Measurements from ENCODE around the gene MYOG.

The MYOG gene

GRCh38 chr1:203069030-203069747 lies 16.6 kb downstream of the MYOG start:
- DNase-seq: peak; percentile 23

DNA sequence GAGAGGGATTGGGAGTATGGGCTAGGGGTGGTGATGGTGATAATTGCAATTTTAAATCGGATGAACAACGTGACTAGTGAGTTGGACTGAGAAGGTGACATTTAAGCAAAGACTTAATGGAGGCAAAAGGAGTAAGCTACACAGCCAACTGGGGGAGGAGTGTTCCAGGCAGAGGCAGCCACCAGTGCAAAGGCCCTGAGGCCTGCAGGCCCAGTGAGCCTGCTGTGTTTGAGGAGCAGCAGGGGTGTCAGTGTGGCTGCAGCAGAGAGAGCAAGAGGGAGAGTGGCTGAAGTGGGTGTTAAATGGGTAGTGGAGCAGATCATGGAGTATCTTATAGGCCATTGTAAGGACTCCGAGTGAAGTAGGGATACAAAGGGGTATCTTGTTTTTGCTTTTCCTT lies 18.8 kb downstream of the MYOG start:
- no peak for DNase-seq

- no peak for DNase-seq
Observed at GRCh38 chr1:203065986-203066385, 19.8 kb downstream of the MYOG start.

- DNase-seq: no peak
Observed at GRCh38 chr1:203065191-203065590, 20.6 kb downstream of the MYOG start.

DNA sequence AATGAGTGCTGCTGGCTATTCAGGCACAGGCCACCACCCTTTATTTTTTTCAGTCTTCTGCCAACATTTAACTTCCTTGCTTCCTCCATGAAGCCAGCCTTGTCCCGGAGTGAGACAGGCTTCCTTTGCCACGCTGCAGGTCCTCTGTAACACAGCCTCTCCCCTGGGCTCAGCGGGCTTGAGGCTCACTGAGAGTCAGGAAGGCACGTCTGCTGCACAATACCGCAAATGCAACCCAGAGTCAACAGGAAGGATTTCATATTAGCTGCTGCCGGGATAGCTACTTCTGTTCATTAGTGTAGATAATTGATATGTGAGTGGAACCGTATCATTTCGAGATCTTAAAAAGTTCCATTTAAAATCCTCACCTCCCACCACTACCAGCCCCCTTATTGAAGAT lies 22.5 kb downstream of the MYOG start:
- no peak for DNase-seq

GRCh38 chr1:203060115-203060514 lies 25.7 kb downstream of the MYOG start:
- no peak for DNase-seq

- no peak for DNase-seq
Observed at GRCh38 chr1:203059485-203059884, 26.3 kb downstream of the MYOG start.

DNA sequence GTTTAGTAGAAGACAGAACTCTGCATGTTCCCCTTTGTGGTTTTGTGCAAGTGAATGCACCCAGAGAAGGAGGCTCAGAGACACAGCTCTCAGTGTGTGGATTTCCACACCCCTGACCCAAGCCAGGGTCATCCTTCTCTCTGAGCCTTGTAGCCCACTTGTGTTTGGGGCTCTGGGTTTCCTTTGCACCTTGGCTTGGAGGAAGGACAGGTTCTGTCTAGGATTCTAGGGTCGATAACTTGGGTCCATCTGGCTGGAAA lies 27.2 kb downstream of the MYOG start:
- no peak for DNase-seq

DNA sequence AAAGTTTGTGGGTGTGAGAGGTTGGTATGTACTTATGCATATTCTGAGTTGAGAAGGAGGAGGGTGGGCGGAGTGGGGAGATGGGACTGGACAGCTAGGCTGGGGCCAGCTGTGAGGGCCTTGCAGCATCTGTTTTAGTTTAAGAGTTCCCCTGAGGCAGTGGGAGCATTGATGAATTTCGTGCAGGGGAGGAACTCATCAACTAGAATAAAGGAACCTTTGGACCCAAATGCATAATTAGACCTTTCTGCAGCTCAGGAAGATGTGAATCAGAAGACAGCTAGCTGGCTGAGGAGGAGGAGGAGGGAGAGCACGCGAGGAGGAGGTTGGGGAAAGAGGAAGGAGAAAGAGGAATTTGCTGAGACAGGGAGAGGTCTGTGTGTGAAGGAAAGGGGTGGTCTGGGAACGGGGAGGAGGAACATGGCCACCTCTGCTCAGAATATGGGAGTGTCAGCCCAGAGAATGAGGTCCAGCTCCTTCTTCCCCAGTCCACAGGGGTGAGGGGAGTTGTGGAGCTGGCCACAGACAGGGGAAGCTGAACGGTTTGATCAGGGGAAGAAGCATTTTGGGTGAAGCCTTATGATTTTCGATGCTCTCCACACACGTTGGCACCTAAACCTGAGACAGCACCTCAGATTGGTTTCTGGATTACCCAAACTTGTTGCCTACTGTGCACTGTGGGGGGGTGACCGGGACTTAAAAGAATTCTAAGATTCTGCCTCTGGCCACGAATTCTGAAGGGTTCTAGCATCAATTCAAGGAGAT lies 27.7 kb downstream of the MYOG start:
- DNase-seq: peak; percentile 30

GRCh38 chr1:203056516-203056915 lies 29.3 kb downstream of the MYOG start:
- DNase-seq: no peak

- DNase-seq: no peak
Observed at GRCh38 chr1:203056012-203056411, 29.8 kb downstream of the MYOG start.

GRCh38 chr1:203055161-203055799 lies 30.5 kb downstream of the MYOG start:
- DNase-seq: no peak

GRCh38 chr1:203054642-203055041 lies 31.2 kb downstream of the MYOG start:
- no peak for DNase-seq

DNA sequence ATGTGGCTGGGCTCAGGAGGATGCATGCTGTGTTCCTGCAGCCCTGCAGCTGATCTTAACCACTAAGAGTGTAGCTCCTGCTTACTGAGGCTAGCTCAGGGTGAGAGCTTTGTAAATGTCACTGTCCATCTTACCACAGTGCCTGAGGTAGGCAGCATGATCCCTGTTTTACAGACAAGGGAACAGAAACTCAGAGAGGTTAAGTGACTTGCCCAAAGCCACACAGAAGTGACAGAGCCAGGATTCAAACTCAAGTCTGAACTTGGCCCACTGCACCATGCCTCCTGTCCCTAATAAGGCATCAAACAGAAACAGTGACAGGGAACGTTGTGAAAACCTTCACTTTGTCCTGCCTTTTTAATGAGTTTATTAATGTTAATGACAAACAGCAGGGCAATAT lies 31.6 kb downstream of the MYOG start:
- DNase-seq: no peak

DNA sequence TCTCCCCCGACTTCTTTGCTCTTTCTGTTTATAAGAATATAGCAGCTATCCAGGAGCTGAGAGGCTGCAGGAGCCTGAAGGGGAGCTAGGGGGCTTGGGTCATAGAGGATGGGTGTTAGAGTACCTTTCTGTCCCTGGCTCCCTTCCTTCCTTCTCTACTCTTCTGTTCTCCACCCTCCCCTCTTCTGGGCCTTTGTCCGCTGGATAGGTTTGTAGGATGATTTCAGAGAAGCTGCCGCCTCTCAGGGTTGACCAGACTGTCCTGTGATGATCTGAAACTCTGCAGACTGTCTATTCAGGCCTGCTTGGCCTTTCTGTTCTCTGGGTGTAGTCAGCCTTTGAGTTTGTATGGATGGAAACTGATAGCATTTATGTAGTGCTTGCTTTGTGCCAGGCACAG lies 33.2 kb downstream of the MYOG start:
- DNase-seq: no peak

DNA sequence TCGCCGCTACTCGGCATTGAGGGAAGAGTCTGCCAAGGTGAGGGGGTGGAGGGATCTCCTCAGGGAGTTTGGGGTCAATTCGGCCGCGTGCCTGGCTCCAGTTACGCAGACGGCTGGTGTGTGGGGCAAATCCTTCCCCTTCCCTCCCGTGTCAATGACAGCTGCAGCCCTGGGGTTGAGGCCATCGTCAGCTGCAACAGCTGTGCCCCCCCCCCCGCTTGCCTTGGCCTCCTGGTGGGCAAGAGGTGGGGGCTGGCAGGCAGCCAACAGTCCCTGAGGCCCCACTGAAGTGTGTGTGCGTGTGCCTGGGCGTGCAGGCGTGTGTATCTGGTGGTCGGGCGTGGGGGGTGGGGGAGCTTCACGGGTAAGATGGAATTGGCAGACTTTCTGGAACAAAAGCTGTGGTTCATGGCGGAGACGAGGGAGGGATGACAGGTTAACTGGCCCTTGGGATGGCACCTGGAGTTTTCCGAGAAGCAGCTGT lies 33.9 kb downstream of the MYOG start:
- DNase-seq: no peak

DNA sequence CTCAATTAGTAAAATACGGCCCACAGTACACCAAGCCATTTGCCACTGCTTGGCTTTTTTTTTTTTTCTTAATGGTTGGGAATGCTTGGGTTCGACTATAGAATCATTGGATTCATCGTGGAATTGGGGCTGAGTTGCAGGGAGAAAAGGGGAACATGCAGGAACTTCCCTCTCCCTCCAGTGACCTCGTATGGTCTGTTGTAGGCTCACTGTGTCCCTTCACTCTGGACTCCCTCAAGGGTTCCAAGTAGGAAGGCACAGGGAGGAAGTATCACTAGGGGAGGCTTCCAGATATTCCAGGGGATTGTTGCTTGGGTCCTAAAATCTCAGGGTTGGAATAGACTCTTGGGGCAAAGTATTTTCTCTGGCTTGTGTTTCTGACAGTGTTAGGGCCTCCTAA lies 35.0 kb downstream of the MYOG start:
- no peak for DNase-seq

GRCh38 chr1:203049576-203050180 lies 36.1 kb downstream of the MYOG start:
- DNase-seq: no peak

DNA sequence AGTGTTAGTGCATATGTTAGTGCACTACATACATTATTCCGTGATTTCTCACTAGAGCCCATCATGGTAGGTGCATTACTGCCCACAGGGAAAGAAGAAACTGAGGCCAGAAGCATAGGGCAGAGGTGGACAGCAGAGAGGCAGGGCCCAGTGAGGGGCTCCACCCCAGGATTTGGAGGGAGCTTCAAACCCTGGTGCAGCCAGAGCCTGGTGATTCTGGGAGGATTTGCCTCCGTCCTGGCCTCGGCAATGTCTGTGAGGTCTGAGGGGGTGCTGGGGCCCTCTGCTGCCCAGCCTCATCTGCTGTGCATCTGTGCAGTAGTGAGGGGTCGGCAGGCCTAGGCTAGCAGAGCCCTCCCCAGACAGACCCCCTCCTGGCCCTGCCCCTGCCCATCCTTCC lies 36.7 kb downstream of the MYOG start:
- DNase-seq: no peak

- DNase-seq: peak; percentile 22
Observed at GRCh38 chr1:203048555-203049051, 37.2 kb downstream of the MYOG start.

DNA sequence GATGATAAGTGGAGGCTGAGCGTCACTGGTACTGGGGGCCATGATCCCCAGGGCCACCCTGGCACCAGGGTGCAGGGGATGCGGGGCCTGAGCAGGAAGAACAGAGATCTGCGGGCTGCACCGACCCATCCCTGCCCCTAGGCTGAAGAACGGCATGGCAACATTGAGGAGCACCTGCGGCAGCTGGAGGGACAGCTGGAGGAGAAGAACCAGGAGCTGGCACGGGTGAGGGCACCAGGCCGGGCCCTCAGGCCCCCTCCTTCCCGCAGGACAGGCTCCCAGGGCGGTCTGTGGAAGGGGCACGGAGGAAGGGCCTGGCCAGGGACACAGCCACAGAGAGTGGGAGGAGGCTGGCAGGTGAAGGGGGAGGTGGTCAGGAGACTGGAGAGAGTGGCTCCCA lies 37.7 kb downstream of the MYOG start:
- no peak for DNase-seq

DNA sequence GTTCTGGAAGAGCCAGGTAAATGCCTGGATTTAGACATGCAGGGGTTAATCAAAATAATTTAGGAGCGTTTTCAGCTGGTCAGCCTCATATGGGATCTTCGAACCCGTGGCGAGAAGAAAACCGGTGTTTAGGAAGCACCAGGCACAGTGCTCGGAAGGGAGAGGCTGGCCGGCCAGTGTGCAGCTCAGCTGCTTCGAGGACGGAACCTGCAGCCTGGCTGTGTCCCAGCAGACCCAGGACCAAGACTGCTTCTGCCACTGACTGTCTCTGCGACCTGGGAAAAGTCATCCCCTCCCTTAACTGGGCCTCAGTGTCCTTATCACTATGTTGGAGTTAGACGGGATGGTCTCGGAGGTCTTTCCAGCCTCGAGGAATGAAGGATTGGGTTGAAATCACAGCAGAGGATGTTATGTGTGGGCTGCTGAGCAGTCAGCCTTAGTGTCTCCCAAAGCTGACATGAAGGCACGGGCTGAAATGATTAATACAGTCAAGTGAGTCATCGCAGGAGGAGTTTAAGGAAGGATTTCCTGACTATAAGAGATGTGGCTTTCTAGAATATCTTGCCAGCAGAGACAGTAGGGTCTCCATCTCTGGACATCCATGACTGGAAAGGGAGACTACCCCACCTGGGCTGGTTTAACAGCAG lies 38.7 kb downstream of the MYOG start:
- DNase-seq: peak; percentile 21

Measured in OCI-M1 (cell line).